Liver (tissue), 9 donors: Measurements from ENCODE around the gene DST. TPM values are rescaled to one million over a fixed set of nuclear protein-coding genes. Genes with fewer than 3 reads are reported as not detected.

Experiments
- DNase-seq: peaks from one replicate; pipeline ENCODE4 v3.0.0-alpha.2; 2017; ENCODE audit warnings: low spot score
- H3K27ac ChIP-seq, 2 donors: one replicate each; pipeline ENCODE4 v1.7.0; 2013; ENCODE audit warnings: inconsistent platforms in 2 of 2, low read length in 2 of 2, control low read depth in 1 of 2, low read depth in 1 of 2, mild to moderate bottlenecking in 1 of 2
- H3K27me3 ChIP-seq, 4 donors: one replicate each; pipeline versions ENCODE4 v1.6.1 to v1.7.0; 2013; ENCODE audit warnings: low read length in 3 of 4, inconsistent platforms in 1 of 4, mild to moderate bottlenecking in 1 of 4, moderate library complexity in 1 of 4; ENCODE audit not compliant: control insufficient read depth in 4 of 4, insufficient read depth in 4 of 4
- H3K36me3 ChIP-seq, 4 donors: one replicate each; pipeline versions ENCODE4 v1.6.1 to v1.7.0; 2013; ENCODE audit warnings: low read length in 3 of 4, mild to moderate bottlenecking in 3 of 4, low read depth in 1 of 4, moderate library complexity in 1 of 4; ENCODE audit not compliant: control insufficient read depth in 4 of 4, insufficient read depth in 3 of 4
- H3K4me1 ChIP-seq, 4 donors: one replicate each; pipeline versions ENCODE4 v1.6.1 to v1.7.0; 2013; ENCODE audit warnings: low read length in 3 of 4, mild to moderate bottlenecking in 3 of 4, moderate library complexity in 1 of 4; ENCODE audit not compliant: control insufficient read depth in 4 of 4, insufficient read depth in 4 of 4
- H3K4me3 ChIP-seq, 3 donors: one replicate each; pipeline versions ENCODE4 v1.6.1 to v1.7.0; 2013; ENCODE audit warnings: low read length in 3 of 3, control low read depth in 1 of 3, low read depth in 1 of 3, mild to moderate bottlenecking in 1 of 3
- H3K9ac ChIP-seq, 2 donors: one replicate each; pipeline ENCODE4 v1.7.0; 2013; ENCODE audit warnings: low read length in 2 of 2, mild to moderate bottlenecking in 2 of 2, moderate library complexity in 2 of 2, control low read depth in 1 of 2, low read depth in 1 of 2
- H3K9me3 ChIP-seq, 4 donors: one replicate each; pipeline versions ENCODE4 v1.6.1 to v1.7.0; 2013; ENCODE audit warnings: low read length in 3 of 4; ENCODE audit not compliant: control insufficient read depth in 4 of 4
- EGR1 ChIP-seq, 2 donors: IDR thresholded peaks; 2 replicates each; pipeline ENCODE4 v1.6.1; 2016 to 2018; ENCODE audit warnings: antibody characterized with exemption in 2 of 2, low read depth in 2 of 2
- FOXA1 ChIP-seq: IDR thresholded peaks from 2 replicates; pipeline ENCODE4 v1.6.1; 2016; ENCODE audit warnings: antibody characterized with exemption
- FOXA2 ChIP-seq: IDR thresholded peaks from 2 replicates; pipeline ENCODE4 v1.6.1; 2016; ENCODE audit warnings: antibody characterized with exemption
- GABPA ChIP-seq, 2 donors: IDR thresholded peaks in 1 of 2; conservative IDR thresholded peaks in 1 of 2; 2 replicates each; pipeline ENCODE4 v1.6.1; 2016; ENCODE audit warnings: antibody characterized with exemption in 2 of 2, mild to moderate bottlenecking in 1 of 2, moderate library complexity in 1 of 2
- HNF4G ChIP-seq: IDR thresholded peaks from 2 replicates; pipeline ENCODE4 v1.6.1; 2016; ENCODE audit warnings: antibody characterized with exemption
- JUND ChIP-seq, 2 donors: IDR thresholded peaks; 2 replicates each; pipeline ENCODE4 v1.6.1; 2016; ENCODE audit warnings: antibody characterized with exemption in 2 of 2
- NR2F2 ChIP-seq: IDR thresholded peaks from 2 replicates; pipeline ENCODE4 v1.6.1; 2016; ENCODE audit warnings: antibody characterized with exemption
- RAD21 ChIP-seq, 2 donors: IDR thresholded peaks; 2 replicates each; pipeline ENCODE4 v1.6.1; 2016; ENCODE audit warnings: antibody characterized with exemption in 2 of 2, mild to moderate bottlenecking in 2 of 2
- RXRA ChIP-seq, 2 donors: IDR thresholded peaks; 2 replicates each; pipeline ENCODE4 v1.6.1; 2017 to 2018; ENCODE audit warnings: antibody characterized with exemption in 2 of 2, mild to moderate bottlenecking in 1 of 2
- SP1 ChIP-seq: IDR thresholded peaks from 2 replicates; pipeline ENCODE4 v1.6.1; 2018; ENCODE audit warnings: antibody characterized with exemption, mild to moderate bottlenecking
- TAF1 ChIP-seq: conservative IDR thresholded peaks from 2 replicates; pipeline ENCODE4 v1.6.1; 2016; ENCODE audit warnings: antibody characterized with exemption, mild to moderate bottlenecking
- YY1 ChIP-seq: IDR thresholded peaks from 2 replicates; pipeline ENCODE4 v1.6.1; 2016; ENCODE audit warnings: antibody characterized with exemption, mild to moderate bottlenecking
- WGBS: extraction: QIAGEN DNeasy Blood & Tissue Kit; methylation state at CpG from one replicate; pipeline ENCODE4 v1.1.7; 2013; 5-methylcytosine and 5-hydroxymethylcytosine counted together
- polyA plus RNA-seq, 2 donors: library from polyadenylated mRNA; stranded (reverse) in 1 of 2; unstranded in 1 of 2; fragments of 200-250 nt in 1 of 2; fragments of >200 nt in 1 of 2; fragmentation: Nextera tagmentation in 1 of 2; extraction: Ambion mirVana in 1 of 2; gene quantifications; one replicate each; pipeline versions ENCODE4 v1.2.1 to v1.2.3, GENCODE V29; 2013 to 2015
- total RNA-seq, 2 donors: library from RNA; depleted of rRNA; stranded (reverse); fragments of >200 nt; gene quantifications; one replicate each; pipeline ENCODE4 v1.2.3, GENCODE V29; 2014
- TF ChIP-seq, protein P1 (sequence below): IDR thresholded peaks from 2 replicates; pipeline ENCODE4 v1.6.1; 2016; ENCODE audit warnings: antibody characterized with exemption
- TF ChIP-seq, protein P2 (sequence below): IDR thresholded peaks from 2 replicates; pipeline ENCODE4 v1.6.1; 2016; ENCODE audit warnings: antibody characterized with exemption
- TF ChIP-seq, protein P3 (sequence below): IDR thresholded peaks from 2 replicates; pipeline ENCODE4 v1.6.1; 2016; ENCODE audit warnings: antibody characterized with exemption
- TF ChIP-seq, protein P4 (sequence below): fragments of 150-350 bp; IDR thresholded peaks from 2 replicates; pipeline ENCODE4 v1.5.1; 2017; ENCODE audit warnings: improper control_type of control experiment, low read depth, low read length; ENCODE audit not compliant: missing input control
- TF ChIP-seq, protein P5 (sequence below): IDR thresholded peaks from 2 replicates; pipeline ENCODE4 v1.6.1; 2016; ENCODE audit warnings: antibody characterized with exemption, mild to moderate bottlenecking
- donor health status: healthy.
- donor health status: healthy.
- donor health status: healthy.
- donor health status: healthy.
- donor health status: healthy.

Gene DST
- total and polyA plus RNA-seq, 4 donors: 30.5 to 234 (median 86.7) TPM

DNA sequence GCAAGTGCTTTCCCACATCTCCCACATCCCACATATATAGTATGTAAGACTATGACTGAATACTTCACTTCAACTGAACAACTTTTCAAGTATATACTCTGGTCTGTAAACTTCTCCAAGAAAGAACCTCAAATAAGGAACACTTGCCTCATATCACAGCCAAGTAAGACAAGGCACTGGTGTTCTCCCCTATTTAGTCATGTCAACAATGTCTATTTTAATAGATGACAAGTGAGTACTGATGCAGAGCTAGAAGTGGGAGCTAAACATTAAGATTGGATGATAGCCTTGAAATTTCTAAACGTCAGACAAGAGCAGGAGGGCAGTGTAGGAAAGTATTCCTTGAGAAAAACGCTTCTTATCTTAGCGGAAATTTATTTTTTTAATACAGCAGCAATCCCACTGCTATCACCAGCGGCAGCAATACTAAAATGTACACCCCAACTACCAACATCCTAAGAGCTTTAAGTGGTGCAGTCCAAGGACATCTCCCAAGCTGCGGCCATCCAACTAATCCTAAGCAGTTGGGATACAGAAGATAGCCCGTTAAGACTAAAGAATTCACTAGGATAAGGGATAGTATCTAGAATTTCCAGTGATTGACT lies 29.3 kb downstream of the DST start:
- 87% methylated on average over 6 of the region's 6 CpGs for WGBS
- H3K4me1 ChIP-seq: no peaks in the 10 kb centered on the region
- no peak for DNase-seq
- H3K27ac ChIP-seq: no peak overlapping the region
- TF ChIP-seq YY1 (no peak), FOXA1 (no peak), EGR1 (IDR thresholded peaks at IDR 0.05; ENCODE audit: low read depth in 2 of 2) (no peak), TAF1 (no peak), FOXA2 (no peak), HNF4G (no peak), NR2F2 (no peak), RAD21 (IDR thresholded peaks at IDR 0.05) (no peak), GABPA (IDR thresholded peaks at IDR 0.05 in 1 of 2, conservative IDR thresholded peaks at IDR 0.05 in 1 of 2) (no peak)
- TF ChIP-seq, protein P1, sequence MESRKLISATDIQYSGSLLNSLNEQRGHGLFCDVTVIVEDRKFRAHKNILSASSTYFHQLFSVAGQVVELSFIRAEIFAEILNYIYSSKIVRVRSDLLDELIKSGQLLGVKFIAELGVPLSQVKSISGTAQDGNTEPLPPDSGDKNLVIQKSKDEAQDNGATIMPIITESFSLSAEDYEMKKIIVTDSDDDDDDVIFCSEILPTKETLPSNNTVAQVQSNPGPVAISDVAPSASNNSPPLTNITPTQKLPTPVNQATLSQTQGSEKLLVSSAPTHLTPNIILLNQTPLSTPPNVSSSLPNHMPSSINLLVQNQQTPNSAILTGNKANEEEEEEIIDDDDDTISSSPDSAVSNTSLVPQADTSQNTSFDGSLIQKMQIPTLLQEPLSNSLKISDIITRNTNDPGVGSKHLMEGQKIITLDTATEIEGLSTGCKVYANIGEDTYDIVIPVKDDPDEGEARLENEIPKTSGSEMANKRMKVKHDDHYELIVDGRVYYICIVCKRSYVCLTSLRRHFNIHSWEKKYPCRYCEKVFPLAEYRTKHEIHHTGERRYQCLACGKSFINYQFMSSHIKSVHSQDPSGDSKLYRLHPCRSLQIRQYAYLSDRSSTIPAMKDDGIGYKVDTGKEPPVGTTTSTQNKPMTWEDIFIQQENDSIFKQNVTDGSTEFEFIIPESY: no peak
- TF ChIP-seq, protein P2, sequence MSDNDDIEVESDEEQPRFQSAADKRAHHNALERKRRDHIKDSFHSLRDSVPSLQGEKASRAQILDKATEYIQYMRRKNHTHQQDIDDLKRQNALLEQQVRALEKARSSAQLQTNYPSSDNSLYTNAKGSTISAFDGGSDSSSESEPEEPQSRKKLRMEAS: no peak
- TF ChIP-seq, protein P3, sequence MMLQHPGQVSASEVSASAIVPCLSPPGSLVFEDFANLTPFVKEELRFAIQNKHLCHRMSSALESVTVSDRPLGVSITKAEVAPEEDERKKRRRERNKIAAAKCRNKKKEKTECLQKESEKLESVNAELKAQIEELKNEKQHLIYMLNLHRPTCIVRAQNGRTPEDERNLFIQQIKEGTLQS: no peak
- H3K27me3 ChIP-seq: no peaks in the 10 kb centered on the region
- H3K4me3 ChIP-seq: no peak overlapping the region
- no peaks in the 10 kb centered on the region for H3K9me3 ChIP-seq
- H3K36me3 ChIP-seq: peaks cover 8 to 60% (median 46%) of the 10 kb centered on the region in 4 donors
- no peak overlapping the region for H3K9ac ChIP-seq

DNA sequence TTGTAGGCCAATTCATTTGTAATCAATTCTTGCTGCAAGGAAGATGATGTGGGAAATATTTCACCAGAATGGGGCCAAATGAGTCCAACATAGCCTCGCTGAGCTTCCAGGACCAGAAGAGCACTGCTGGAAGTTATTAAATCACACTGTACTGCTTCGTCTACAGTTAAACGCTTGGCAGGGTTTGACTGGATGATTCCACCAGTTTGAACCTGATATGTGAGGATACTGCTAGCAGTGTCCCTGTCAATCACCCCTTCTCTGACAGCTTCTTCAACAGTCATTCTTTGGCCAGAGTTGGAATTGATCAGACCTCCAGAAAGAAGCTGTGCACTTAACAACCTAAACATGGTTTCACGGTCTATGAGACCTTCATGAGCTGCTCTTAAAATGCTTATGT lies 34.4 kb downstream of the DST start:
- H3K4me3 ChIP-seq: no peak overlapping the region
- TF ChIP-seq, protein P1: no peak
- TF ChIP-seq, protein P2: no peak
- TF ChIP-seq FOXA2: no peak
- TF ChIP-seq YY1: no peak
- TF ChIP-seq, protein P4, sequence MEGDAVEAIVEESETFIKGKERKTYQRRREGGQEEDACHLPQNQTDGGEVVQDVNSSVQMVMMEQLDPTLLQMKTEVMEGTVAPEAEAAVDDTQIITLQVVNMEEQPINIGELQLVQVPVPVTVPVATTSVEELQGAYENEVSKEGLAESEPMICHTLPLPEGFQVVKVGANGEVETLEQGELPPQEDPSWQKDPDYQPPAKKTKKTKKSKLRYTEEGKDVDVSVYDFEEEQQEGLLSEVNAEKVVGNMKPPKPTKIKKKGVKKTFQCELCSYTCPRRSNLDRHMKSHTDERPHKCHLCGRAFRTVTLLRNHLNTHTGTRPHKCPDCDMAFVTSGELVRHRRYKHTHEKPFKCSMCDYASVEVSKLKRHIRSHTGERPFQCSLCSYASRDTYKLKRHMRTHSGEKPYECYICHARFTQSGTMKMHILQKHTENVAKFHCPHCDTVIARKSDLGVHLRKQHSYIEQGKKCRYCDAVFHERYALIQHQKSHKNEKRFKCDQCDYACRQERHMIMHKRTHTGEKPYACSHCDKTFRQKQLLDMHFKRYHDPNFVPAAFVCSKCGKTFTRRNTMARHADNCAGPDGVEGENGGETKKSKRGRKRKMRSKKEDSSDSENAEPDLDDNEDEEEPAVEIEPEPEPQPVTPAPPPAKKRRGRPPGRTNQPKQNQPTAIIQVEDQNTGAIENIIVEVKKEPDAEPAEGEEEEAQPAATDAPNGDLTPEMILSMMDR: no peak
- TF ChIP-seq RAD21 (IDR thresholded peaks at IDR 0.05): no peak
- no peak for TF ChIP-seq NR2F2
- TF ChIP-seq EGR1 (IDR thresholded peaks at IDR 0.05; ENCODE audit: low read depth in 2 of 2): no peak
- TF ChIP-seq HNF4G: no peak
- TF ChIP-seq, protein P3: no peak
- TF ChIP-seq, protein P5, sequence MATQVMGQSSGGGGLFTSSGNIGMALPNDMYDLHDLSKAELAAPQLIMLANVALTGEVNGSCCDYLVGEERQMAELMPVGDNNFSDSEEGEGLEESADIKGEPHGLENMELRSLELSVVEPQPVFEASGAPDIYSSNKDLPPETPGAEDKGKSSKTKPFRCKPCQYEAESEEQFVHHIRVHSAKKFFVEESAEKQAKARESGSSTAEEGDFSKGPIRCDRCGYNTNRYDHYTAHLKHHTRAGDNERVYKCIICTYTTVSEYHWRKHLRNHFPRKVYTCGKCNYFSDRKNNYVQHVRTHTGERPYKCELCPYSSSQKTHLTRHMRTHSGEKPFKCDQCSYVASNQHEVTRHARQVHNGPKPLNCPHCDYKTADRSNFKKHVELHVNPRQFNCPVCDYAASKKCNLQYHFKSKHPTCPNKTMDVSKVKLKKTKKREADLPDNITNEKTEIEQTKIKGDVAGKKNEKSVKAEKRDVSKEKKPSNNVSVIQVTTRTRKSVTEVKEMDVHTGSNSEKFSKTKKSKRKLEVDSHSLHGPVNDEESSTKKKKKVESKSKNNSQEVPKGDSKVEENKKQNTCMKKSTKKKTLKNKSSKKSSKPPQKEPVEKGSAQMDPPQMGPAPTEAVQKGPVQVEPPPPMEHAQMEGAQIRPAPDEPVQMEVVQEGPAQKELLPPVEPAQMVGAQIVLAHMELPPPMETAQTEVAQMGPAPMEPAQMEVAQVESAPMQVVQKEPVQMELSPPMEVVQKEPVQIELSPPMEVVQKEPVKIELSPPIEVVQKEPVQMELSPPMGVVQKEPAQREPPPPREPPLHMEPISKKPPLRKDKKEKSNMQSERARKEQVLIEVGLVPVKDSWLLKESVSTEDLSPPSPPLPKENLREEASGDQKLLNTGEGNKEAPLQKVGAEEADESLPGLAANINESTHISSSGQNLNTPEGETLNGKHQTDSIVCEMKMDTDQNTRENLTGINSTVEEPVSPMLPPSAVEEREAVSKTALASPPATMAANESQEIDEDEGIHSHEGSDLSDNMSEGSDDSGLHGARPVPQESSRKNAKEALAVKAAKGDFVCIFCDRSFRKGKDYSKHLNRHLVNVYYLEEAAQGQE: no peak
- no peak for TF ChIP-seq TAF1
- no peak for TF ChIP-seq GABPA (IDR thresholded peaks at IDR 0.05 in 1 of 2, conservative IDR thresholded peaks at IDR 0.05 in 1 of 2)
- TF ChIP-seq FOXA1: no peak
- no peak for TF ChIP-seq SP1
- TF ChIP-seq JUND (IDR thresholded peaks at IDR 0.05): no peak
- no peak for TF ChIP-seq RXRA (IDR thresholded peaks at IDR 0.05)
- peaks cover 7 to 49% (median 36%) of the 10 kb centered on the region in 4 donors for H3K36me3 ChIP-seq
- WGBS: 97% methylated on average over 4 of the region's 4 CpGs
- no peaks in the 10 kb centered on the region for H3K4me1 ChIP-seq
- no peak overlapping the region for H3K9ac ChIP-seq
- H3K27me3 ChIP-seq: no peaks in the 10 kb centered on the region
- H3K27ac ChIP-seq: no peak overlapping the region
- H3K9me3 ChIP-seq: no peaks in the 10 kb centered on the region
- no peak for DNase-seq
